CD14-positive monocyte (primary cell): ENCODE data around the gene THEMIS. TPM values are rescaled to one million over a fixed set of nuclear protein-coding genes. Genes with fewer than 3 reads are reported as not detected.

ENCODE experiments used
- DNase-seq, 3 donors: peaks; one replicate each; pipeline ENCODE4 v3.0.0-alpha.2; 2011 to 2022
- H2AFZ ChIP-seq: 2 replicates; pipeline ENCODE4 v1.6.0; 2012; ENCODE audit warnings: mild to moderate bottlenecking, low read depth, low read length, inconsistent platforms; ENCODE audit not compliant: insufficient read depth, poor library complexity, severe bottlenecking
- H3K27ac ChIP-seq, 2 donors: 1 replicate in 1 of 2; 2 replicates in 1 of 2; pipeline ENCODE4 v1.5.1; 2012 to 2013; ENCODE audit warnings: low read length in 2 of 2, control low read depth in 1 of 2, inconsistent platforms in 1 of 2, low read depth in 1 of 2, mild to moderate bottlenecking in 1 of 2
- H3K27me3 ChIP-seq, 2 donors: one replicate each; pipeline versions ENCODE4 v1.6.0 to v1.6.1; 2011 to 2013; ENCODE audit warnings: low read length in 2 of 2; ENCODE audit not compliant: control insufficient read depth in 2 of 2, insufficient read depth in 2 of 2
- H3K36me3 ChIP-seq, 2 donors: replicated peaks in 1 of 2; 1 replicate in 1 of 2; 2 replicates in 1 of 2; pipeline versions ENCODE4 v1.5.1 to v1.6.1; 2012 to 2013; ENCODE audit warnings: low read length in 2 of 2, control low read depth in 1 of 2, inconsistent platforms in 1 of 2, mild to moderate bottlenecking in 1 of 2; ENCODE audit not compliant: insufficient read depth in 2 of 2, control insufficient read depth in 1 of 2
- H3K4me1 ChIP-seq, 2 donors: 1 replicate in 1 of 2; 2 replicates in 1 of 2; pipeline versions ENCODE4 v1.5.1 to v1.6.1; 2012 to 2013; ENCODE audit warnings: low read length in 2 of 2, control low read depth in 1 of 2, inconsistent platforms in 1 of 2, mild to moderate bottlenecking in 1 of 2, moderate library complexity in 1 of 2; ENCODE audit not compliant: insufficient read depth in 2 of 2, control insufficient read depth in 1 of 2
- H3K4me2 ChIP-seq: replicated peaks from 2 replicates; pipeline ENCODE3; 2012; ENCODE audit warnings: low read length, moderate library complexity, mild to moderate bottlenecking; ENCODE audit not compliant: poor library complexity, severe bottlenecking; ENCODE audit errors: extremely low read depth
- H3K4me3 ChIP-seq, 3 experiments: fragments of 200-600 bp in 1 of 3; sonication (generic) in 1 of 3; replicated peaks in 1 of 3; 1 replicate in 2 of 3; 2 replicates in 1 of 3; pipeline ENCODE4 v1.5.1; 2011 to 2013; ENCODE audit warnings: low read length in 3 of 3, mild to moderate bottlenecking in 3 of 3, control low read depth in 2 of 3, low read depth in 2 of 3, inconsistent platforms in 1 of 3, moderate library complexity in 1 of 3
- H3K79me2 ChIP-seq: 2 replicates; pipeline ENCODE4 v1.6.0; 2012; ENCODE audit warnings: mild to moderate bottlenecking, control low read depth, inconsistent platforms, low read length, moderate library complexity; ENCODE audit not compliant: insufficient read depth
- H3K9ac ChIP-seq: 2 replicates; pipeline ENCODE4 v1.6.0; 2017; ENCODE audit warnings: low read length, mild to moderate bottlenecking; ENCODE audit not compliant: insufficient read depth, poor library complexity, severe bottlenecking
- H3K9me3 ChIP-seq, 2 donors: replicated peaks in 1 of 2; 1 replicate in 1 of 2; 2 replicates in 1 of 2; pipeline versions ENCODE4 v1.5.1 to v1.6.1; 2012 to 2013; ENCODE audit warnings: low read length in 2 of 2, control low read depth in 1 of 2; ENCODE audit not compliant: control insufficient read depth in 1 of 2, insufficient read depth in 1 of 2
- H4K20me1 ChIP-seq: 2 replicates; pipeline ENCODE4 v1.6.0; 2012; ENCODE audit warnings: mild to moderate bottlenecking, low read length, control low read depth, moderate library complexity; ENCODE audit not compliant: insufficient read depth
- H3K27ac Mint-ChIP-seq, 7 donors: one replicate each; pipeline ENCODE4 v1.8.0; 2020; ENCODE audit warnings: mild to moderate bottlenecking in 7 of 7, mixed read lengths in 7 of 7, moderate library complexity in 6 of 7, inconsistent platforms in 2 of 7
- H3K27me3 Mint-ChIP-seq, 3 donors: one replicate each; pipeline ENCODE4 v1.8.0; 2021 to 2022; ENCODE audit warnings: low read depth in 3 of 3, mild to moderate bottlenecking in 3 of 3, mixed read lengths in 3 of 3, moderate library complexity in 3 of 3, inconsistent platforms in 1 of 3
- H3K36me3 Mint-ChIP-seq, 2 donors: one replicate each; pipeline ENCODE4 v1.8.0; 2020; ENCODE audit warnings: mixed read lengths in 2 of 2, inconsistent platforms in 1 of 2, mild to moderate bottlenecking in 1 of 2
- H3K4me1 Mint-ChIP-seq: one replicate; pipeline ENCODE4 v1.8.0; 2020; ENCODE audit warnings: mild to moderate bottlenecking, mixed read lengths
- H3K4me3 Mint-ChIP-seq, 2 donors: one replicate each; pipeline ENCODE4 v1.8.0; 2020; ENCODE audit warnings: mild to moderate bottlenecking in 2 of 2, mixed read lengths in 2 of 2, moderate library complexity in 1 of 2
- H3K9me3 Mint-ChIP-seq, 7 donors: one replicate each; pipeline ENCODE4 v1.8.0; 2020 to 2022; ENCODE audit warnings: mixed read lengths in 7 of 7, mild to moderate bottlenecking in 6 of 7, moderate library complexity in 6 of 7, inconsistent platforms in 2 of 7
- WGBS: methylation state at CpG from one replicate; pipeline ENCODE4 v1.1.5; 2013; ENCODE audit warnings: missing lambda C conversion rate; ENCODE audit not compliant: insufficient coverage; 5-methylcytosine and 5-hydroxymethylcytosine counted together
- intact Hi-C, 2 donors: fragments of 100-400 bp; cut with micrococcal nuclease; formaldehyde crosslinking; loops; one replicate each; pipeline versions ENCODE4 v1.15.0 to v1.15.1; 2023
- polyA plus RNA-seq, 3 donors: library from polyadenylated mRNA; depleted of rRNA in 1 of 3; unstranded in 2 of 3; stranded (reverse) in 1 of 3; fragments of 300-500 nt in 2 of 3; fragments of >200 nt in 1 of 3; fragmentation: Illumina TruSeq in 2 of 3; gene quantifications; 1 replicate in 2 of 3; 2 replicates in 1 of 3; pipeline ENCODE4 v1.2.3, GENCODE V29; 2012 to 2021
- TF ChIP-seq, protein P1 (sequence below): fragments of 200-600 bp; IDR thresholded peaks from one replicate; pipeline ENCODE4 v1.8.0; 2022; ENCODE audit warnings: antibody characterized with exemption, mild to moderate bottlenecking

Gene THEMIS
- polyA plus RNA-seq, 3 donors, result 0.13 to 0.16 TPM; not detected in 1

DNA sequence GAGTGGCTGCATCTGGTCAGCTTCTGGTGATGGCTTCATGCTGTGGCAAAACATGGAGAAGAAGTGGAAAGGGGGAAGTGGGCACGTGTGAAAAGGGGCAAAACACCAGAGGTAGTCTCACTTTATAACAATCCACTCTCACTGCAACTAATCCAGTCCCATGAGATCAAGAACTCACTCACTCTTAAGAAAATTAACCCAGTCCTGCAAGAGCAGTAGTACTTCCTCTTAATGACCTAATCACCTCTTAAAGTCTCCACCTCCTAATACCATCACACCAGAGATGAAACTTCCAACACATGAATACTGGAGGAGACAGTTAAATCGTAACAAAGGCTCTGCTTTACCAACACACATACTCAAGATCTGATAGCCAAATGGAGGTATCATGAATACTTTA, 152.6 kb downstream of the THEMIS start:
- WGBS, result no CpG with 5 or more reads among the region's 2 CpGs
- H3K27me3 Mint-ChIP-seq, result no peaks in the 10 kb centered on the region
- Histone ChIP-seq H3K27ac (no peak overlapping the region), H3K9me3 (no peaks in the 10 kb centered on the region), H4K20me1 (no peaks in the 10 kb centered on the region), H2AFZ (no peak overlapping the region), H3K79me2 (no peaks in the 10 kb centered on the region), H3K4me1 (no peaks in the 10 kb centered on the region), H3K9ac (no peak overlapping the region), H3K4me2 (no peak overlapping the region), H3K27me3 (no peaks in the 10 kb centered on the region), H3K36me3 (no peaks in the 10 kb centered on the region), H3K4me3 (no peak overlapping the region)
- no peak overlapping the region for H3K4me3 Mint-ChIP-seq
- peaks cover 0 to 4% (median 0%) of the 10 kb centered on the region in 7 donors for H3K9me3 Mint-ChIP-seq
- no peak overlapping the region for H3K27ac Mint-ChIP-seq
- TF ChIP-seq, protein P1, sequence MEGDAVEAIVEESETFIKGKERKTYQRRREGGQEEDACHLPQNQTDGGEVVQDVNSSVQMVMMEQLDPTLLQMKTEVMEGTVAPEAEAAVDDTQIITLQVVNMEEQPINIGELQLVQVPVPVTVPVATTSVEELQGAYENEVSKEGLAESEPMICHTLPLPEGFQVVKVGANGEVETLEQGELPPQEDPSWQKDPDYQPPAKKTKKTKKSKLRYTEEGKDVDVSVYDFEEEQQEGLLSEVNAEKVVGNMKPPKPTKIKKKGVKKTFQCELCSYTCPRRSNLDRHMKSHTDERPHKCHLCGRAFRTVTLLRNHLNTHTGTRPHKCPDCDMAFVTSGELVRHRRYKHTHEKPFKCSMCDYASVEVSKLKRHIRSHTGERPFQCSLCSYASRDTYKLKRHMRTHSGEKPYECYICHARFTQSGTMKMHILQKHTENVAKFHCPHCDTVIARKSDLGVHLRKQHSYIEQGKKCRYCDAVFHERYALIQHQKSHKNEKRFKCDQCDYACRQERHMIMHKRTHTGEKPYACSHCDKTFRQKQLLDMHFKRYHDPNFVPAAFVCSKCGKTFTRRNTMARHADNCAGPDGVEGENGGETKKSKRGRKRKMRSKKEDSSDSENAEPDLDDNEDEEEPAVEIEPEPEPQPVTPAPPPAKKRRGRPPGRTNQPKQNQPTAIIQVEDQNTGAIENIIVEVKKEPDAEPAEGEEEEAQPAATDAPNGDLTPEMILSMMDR, result no peak
- no peaks in the 10 kb centered on the region for H3K4me1 Mint-ChIP-seq
- no peaks in the 10 kb centered on the region for H3K36me3 Mint-ChIP-seq
- no peak for DNase-seq
- intact Hi-C loops, result no loop called here

DNA sequence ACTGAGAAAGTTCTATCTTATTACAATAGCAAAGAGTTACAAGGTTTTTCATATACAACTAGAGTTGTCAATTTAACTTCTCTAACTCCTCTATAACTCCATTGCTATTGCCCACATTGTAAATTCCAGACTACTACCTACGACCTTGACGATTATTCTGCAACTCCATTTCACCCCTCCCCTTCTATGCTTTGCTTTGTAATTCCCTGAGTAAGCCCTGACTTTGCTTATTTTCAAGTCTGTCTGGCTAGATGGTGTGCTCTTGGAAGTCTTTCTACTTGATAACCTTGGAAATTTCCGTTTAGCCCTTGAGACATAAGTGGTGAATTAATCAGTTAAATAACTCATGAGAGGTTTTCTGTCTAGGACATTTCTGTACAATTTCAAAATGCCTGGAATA, 162.4 kb downstream of the THEMIS start:
- no peak overlapping the region for H3K27ac Mint-ChIP-seq

More for the DNA sequence above, 162.4 kb downstream of the THEMIS start:
- TF ChIP-seq, protein P1, result no peak
- no peaks in the 10 kb centered on the region for H3K36me3 Mint-ChIP-seq
- no peak overlapping the region for H3K9ac ChIP-seq
- H3K27me3 ChIP-seq, result no peaks in the 10 kb centered on the region
- H3K9me3 Mint-ChIP-seq, result peaks cover 0 to 1% (median 0%) of the 10 kb centered on the region in 7 donors
- peaks cover 0 to 3% (median 2%) of the 10 kb centered on the region in 3 donors for H3K27me3 Mint-ChIP-seq
- no peaks in the 10 kb centered on the region for H4K20me1 ChIP-seq
- intact Hi-C loops, result no loop called here
- H3K4me1 ChIP-seq, result no peaks in the 10 kb centered on the region
- H3K36me3 ChIP-seq, result no peaks in the 10 kb centered on the region
- no peak overlapping the region for H3K4me2 ChIP-seq
- no peak overlapping the region for H2AFZ ChIP-seq
- no peak overlapping the region for H3K4me3 ChIP-seq
- DNase-seq, result no peak
- no peaks in the 10 kb centered on the region for H3K79me2 ChIP-seq
- H3K27ac ChIP-seq, result no peak overlapping the region
- no peaks in the 10 kb centered on the region for H3K4me1 Mint-ChIP-seq
- no peaks in the 10 kb centered on the region for H3K9me3 ChIP-seq
- no peak overlapping the region for H3K4me3 Mint-ChIP-seq
- WGBS, result no CpG with 5 or more reads among the region's 3 CpGs
